Measurements from ENCODE around the gene SARS2.
"Not testable (repeated sequence)": the region's sequence is repeated elsewhere in the genome, so short reads cannot be mapped to it uniquely, and the experiment has no call there.

The SARS2 gene

DNA sequence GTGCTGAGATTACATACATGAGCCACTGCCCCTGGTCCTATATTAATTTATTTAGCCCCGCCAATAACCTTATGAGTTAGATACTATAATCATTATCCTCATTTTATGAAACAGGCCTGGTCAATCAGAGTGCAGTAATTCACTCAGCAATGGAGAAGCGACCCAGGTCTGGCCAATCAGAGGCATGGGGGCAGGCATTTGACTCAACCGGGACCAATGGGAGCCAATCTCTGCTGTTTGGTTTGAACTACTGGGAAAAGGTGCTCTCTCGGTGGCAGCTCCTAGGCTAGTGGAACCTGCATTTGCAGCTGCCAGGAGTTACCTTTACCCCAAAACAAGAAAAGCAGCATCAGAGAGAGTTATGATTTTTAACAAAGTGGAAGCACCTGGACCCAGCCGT lies 37.7 kb downstream of the SARS2 start:
- no peak for DNase-seq (ENCODE audit: low read depth in 2 of 2)

GRCh38 chr19:38891771-38892170 lies 38.8 kb downstream of the SARS2 start:
- no peak for DNase-seq (ENCODE audit: low read depth in 2 of 2)

GRCh38 chr19:38890686-38891085 lies 39.9 kb downstream of the SARS2 start:
- no peak for DNase-seq (ENCODE audit: low read depth in 2 of 2)

DNA sequence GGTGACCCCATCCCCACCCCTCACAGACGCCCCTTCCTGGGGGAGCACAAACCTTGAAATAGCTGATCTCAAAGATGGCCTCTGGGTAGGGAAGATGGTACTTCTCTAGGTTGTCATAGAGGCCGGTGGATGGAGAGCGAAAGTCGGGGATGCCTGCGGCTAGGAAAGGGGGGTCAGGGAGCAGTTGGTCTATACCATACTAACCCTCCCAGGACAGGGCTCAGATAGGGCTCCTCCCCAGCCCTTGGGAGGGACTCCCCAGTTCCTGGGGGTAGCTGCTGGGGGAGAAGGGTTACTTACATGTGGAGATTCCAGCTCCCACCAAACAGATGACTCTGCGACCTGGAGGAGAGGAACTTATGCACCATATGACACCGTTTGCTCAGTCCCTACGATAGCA lies 40.8 kb downstream of the SARS2 start:
- no peak for DNase-seq (ENCODE audit: low read depth in 2 of 2)

- no peak for DNase-seq (ENCODE audit: low read depth in 2 of 2)
Observed at GRCh38 chr19:38888876-38889275, 41.7 kb downstream of the SARS2 start.

DNA sequence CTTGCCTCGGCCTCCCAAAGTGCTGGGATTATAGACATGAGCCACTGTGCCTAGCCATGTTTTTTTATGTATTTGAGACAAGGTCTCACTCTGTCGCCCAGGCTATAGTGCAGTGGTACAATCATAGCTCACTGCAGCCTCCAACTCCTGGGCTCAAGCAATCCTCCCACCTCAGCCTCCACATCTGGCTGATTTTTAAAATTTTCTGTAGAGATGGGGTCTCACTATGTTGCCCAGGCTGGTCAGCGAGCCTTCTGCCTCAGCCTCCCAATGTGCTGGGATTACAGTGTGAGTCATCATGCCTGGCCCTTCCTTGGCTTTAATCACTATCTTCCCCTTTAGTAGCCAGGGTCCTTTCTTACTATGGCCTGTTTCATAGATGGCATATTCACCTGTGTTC lies 45.9 kb downstream of the SARS2 start:
- DNase-seq (ENCODE audit: low read depth in 2 of 2) = not testable (repeated sequence)

- DNase-seq (ENCODE audit: low read depth in 2 of 2) = no peak
Observed at GRCh38 chr19:38883286-38883685, 47.3 kb downstream of the SARS2 start.

GRCh38 chr19:38880882-38881609 lies 49.5 kb downstream of the SARS2 start:
- DNase-seq (ENCODE audit: low read depth in 2 of 2) = no peak

DNA sequence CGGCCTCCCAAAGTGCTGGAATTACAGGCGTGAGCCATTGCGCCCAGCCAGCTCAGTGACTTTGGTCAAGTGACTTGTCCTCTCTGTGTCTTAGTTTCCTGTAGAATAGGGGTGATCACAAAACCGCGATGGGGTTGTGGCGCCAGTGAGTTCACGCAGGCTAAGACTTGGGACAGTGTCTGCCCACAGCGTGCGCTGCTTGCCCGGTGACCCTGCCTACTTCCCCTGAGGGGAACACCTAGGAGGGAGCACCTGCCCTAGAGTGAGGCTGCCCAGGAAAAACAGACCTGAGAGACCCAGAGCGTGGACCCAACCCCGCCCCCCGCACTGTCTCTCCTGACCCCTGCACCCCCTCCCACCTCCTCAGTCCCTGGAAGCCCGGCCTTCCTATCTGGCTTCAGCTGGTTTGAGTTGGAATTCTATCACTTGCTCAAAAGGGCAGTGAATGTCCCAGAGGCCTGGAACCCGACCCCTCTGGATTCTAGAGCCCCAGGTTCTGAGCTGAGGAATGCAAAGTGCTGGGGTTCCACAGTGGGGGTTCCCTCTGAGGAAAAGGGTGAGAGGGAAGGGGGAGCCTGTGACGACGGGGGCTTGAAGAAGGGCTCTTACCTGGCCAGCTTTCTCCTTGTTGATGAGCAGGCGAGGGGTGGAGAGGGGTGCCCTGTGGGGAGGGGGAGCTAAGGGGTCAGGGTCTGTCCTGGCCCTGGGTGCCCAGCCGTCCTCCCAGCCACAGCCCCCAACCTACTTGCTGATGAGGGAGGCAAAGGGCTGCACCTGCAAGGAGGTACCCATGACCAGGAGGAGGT lies 50.3 kb downstream of the SARS2 start:
- DNase-seq (ENCODE audit: low read depth in 2 of 2) = no peak

DNA sequence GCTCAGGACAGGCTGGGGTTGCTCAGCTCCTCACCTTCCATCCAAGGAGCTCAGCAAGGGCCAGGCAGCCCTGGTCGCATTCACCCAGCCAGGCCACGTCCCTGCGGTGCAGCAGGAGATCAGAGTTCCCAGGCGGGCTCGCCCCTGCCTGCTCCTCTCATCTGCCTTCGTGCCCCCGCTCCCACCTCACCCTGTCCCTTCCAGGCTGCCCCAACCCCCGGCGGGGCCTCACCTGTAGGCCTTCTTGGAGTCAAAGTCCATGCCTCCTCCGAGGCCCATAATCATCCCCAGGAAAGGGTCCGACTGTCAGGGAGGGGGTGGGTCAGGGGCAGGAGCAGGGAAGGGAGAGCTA lies 51.2 kb downstream of the SARS2 start:
- no peak for DNase-seq (ENCODE audit: low read depth in 2 of 2)

GRCh38 chr19:38878575-38879399 lies 51.8 kb downstream of the SARS2 start:
- DNase-seq (ENCODE audit: low read depth in 2 of 2) = no peak

GRCh38 chr19:38877781-38878574 lies 52.6 kb downstream of the SARS2 start, which contains the start of gene RINL:
Gene RINL, minus strand, starts transcription at chr19:38878275. Its CDS starts 1,533 bp downstream, at chr19:38876742.
- DNase-seq (ENCODE audit: low read depth in 2 of 2) = peak in 1 of 2 donors; percentile 60

- no peak for DNase-seq (ENCODE audit: low read depth in 2 of 2)
Observed at GRCh38 chr19:38875656-38876395, 54.7 kb downstream of the SARS2 start.

DNA sequence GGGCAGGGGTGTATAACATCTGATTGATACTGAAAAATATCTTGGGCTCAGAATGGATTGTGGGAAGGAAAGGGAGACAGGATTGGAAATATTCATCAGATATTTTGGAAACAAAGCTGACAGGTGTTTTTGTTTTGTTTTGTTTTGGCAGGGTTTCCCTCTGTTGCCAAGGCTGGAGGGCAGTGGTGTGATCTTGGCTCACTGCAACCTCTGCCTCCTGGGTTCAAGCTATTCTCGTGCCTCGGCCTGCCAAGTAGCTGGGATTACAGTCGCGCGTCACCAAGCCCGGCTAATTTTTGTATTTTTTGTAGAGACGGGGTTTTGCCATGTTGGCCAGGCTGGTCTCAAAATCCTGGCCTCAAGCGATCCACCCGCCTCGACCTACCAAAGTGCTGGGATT lies 57.2 kb downstream of the SARS2 start:
- DNase-seq (ENCODE audit: low read depth in 2 of 2) = not testable (repeated sequence)

GRCh38 chr19:38870612-38871011 lies 60.0 kb downstream of the SARS2 start:
- DNase-seq (ENCODE audit: low read depth in 2 of 2) = no peak

DNA sequence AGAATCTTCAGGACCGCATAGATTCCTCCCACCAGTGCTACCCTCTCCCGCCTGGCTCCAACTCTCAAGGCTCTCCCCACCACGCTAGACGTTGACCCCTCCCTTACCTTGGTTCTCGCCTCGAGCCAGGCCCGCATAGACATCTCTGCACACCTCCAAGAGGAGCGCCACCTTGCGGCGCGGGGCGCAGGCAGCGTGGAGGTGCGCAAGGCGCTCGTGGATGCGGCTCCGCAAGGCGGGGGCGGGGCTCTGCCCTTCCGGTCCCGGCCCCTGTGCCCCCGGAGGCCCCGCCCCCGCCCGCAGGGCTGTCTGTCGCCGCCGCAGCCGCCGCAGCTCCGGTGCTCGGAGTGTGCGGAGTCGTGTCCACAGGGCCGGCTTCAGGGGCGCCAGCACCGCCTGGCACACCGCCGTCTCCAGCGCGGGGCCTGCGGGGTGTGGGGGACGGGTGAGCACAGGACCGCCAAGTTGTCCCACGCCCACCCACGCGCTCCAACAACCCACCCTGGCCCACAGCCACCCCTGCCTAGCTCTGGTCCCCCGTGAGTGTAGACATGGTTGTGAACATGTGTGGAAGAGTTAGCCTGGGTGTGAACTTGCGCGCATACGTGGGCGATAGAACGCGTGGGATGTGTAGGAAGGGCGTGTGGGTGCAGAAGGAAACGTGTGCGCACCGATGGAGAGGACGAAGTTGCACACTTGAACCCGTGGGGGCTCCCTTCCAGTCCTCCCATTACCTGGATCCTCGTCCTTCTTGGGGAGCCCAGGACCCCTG lies 60.5 kb downstream of the SARS2 start:
- DNase-seq (ENCODE audit: low read depth in 2 of 2) = peak; percentile 87 to 92

DNA sequence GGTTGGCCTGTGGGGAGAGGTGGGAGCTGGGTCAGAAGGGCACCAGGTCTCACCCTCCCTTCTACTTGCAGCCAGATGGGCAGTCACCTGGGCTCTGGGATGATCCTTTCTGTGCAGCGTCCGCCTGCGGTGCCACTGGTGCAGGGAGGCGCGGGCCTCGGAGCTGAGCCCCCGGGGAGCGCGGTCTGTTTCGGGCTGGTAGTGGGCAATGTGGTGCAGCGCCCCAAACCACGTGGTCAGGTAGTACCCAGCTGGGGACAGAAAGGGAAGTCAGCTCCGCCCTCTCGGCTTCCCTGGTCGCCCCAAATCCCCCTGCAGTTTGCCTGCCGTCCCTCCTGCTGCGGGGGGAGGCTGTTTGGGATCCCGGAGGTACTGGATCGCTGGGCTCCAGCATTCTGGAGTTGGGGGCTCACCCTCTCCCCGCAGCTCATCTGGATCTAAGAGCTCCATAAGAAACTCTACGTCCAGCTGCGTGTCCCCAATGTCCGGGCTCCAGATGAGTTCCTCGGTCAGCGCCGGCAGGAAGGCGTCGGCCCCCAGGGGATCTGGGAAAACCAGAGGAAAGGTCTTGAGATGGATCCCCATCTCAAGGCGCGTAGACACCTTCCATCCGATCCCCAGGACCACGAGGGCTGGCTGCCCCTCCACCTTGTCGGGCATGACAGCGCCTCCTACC lies 61.3 kb downstream of the SARS2 start:
- DNase-seq (ENCODE audit: low read depth in 2 of 2) = no peak

- DNase-seq (ENCODE audit: low read depth in 2 of 2) = no peak
Observed at GRCh38 chr19:38868551-38868950, 62.0 kb downstream of the SARS2 start.

DNA sequence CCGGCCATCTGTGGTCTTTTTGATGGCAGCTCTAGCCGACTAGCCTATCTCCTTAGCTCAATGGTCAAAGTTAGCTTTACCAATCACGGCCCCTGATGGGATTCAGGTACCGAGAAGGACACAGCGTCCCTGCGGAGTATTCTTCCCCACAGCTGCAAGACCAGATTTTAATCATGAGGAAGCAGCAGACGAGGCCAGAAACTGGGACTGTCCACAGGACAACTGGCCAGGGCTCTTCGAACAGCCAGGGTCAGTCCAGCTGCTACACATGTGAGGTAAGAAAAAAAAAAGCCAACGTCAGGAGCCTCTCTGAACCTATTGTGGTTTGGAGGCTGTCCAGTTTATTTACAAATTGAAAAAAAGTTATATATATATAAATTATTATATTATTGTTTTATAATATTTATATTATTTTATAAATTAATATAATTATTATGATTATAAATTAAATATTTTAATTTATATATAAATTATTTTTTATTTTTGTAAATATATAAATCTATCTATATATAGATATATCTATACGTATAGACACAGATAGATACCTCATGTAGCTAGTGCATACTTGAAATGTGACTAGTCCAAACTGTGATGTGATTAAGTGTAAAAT lies 63.3 kb downstream of the SARS2 start:
- no peak for DNase-seq (ENCODE audit: low read depth in 2 of 2)
